Astrocyte (in vitro differentiated cells and primary cell): ENCODE data around the gene KCTD13. TPM values are rescaled to one million over a fixed set of nuclear protein-coding genes. Genes with fewer than 3 reads are reported as not detected.

Experiments
- DNase-seq: peaks from one replicate; pipeline ENCODE4 v3.0.0-alpha.2; 2010; ENCODE audit warnings: low read depth
- FAIRE-seq: peaks from 2 replicates; lab custom pipeline; 2011; peaks lifted over from hg19 to GRCh38; lab: Jason Lieb, UNC
- H2AFZ ChIP-seq: 2 replicates; pipeline ENCODE4 v1.6.0; 2012; ENCODE audit warnings: low read depth, low read length, inconsistent platforms
- H3K27ac ChIP-seq: 2 replicates; pipeline ENCODE4 v1.5.1; 2011; ENCODE audit warnings: low read depth, low read length, inconsistent platforms
- H3K27me3 ChIP-seq: 2 replicates; pipeline ENCODE4 v1.6.0; 2011; ENCODE audit warnings: low read length, inconsistent platforms; ENCODE audit not compliant: insufficient read depth
- H3K36me3 ChIP-seq: 2 replicates; pipeline ENCODE4 v1.5.1; 2011; ENCODE audit warnings: low read length, inconsistent platforms; ENCODE audit not compliant: insufficient read depth
- H3K4me1 ChIP-seq: 2 replicates; pipeline ENCODE4 v1.5.1; 2011; ENCODE audit warnings: low read length, inconsistent platforms; ENCODE audit not compliant: insufficient read depth
- H3K4me2 ChIP-seq: 2 replicates; pipeline ENCODE4 v1.6.0; 2012; ENCODE audit warnings: low read length, inconsistent platforms
- H3K4me3 ChIP-seq: 2 replicates; pipeline ENCODE4 v1.5.1; 2011; ENCODE audit warnings: low read depth, mild to moderate bottlenecking, low read length, inconsistent platforms; ENCODE audit not compliant: insufficient read depth
- H3K79me2 ChIP-seq: 2 replicates; pipeline ENCODE4 v1.6.0; 2012; ENCODE audit warnings: mild to moderate bottlenecking, low read length, inconsistent platforms; ENCODE audit not compliant: insufficient read depth
- H3K9ac ChIP-seq: 2 replicates; pipeline ENCODE4 v1.6.0; 2012; ENCODE audit warnings: mild to moderate bottlenecking, low read length, inconsistent platforms
- H3K9me3 ChIP-seq: 2 replicates; pipeline ENCODE4 v1.5.1; 2012; ENCODE audit warnings: low read depth, mild to moderate bottlenecking, low read length, inconsistent platforms; ENCODE audit not compliant: insufficient read depth
- H4K20me1 ChIP-seq: 2 replicates; pipeline ENCODE4 v1.6.0; 2012; ENCODE audit warnings: low read length, inconsistent platforms; ENCODE audit not compliant: insufficient read depth
- H3K27ac Mint-ChIP-seq: one replicate; pipeline ENCODE4 v1.8.0; 2021; ENCODE audit warnings: mild to moderate bottlenecking, mixed read lengths; ENCODE audit not compliant: unreplicated experiment
- H3K27me3 Mint-ChIP-seq: one replicate; pipeline ENCODE4 v1.8.0; 2021; ENCODE audit warnings: low read depth, mixed read lengths; ENCODE audit not compliant: unreplicated experiment
- H3K36me3 Mint-ChIP-seq: one replicate; pipeline ENCODE4 v1.8.0; 2021; ENCODE audit warnings: low read depth, mixed read lengths; ENCODE audit not compliant: unreplicated experiment
- H3K4me1 Mint-ChIP-seq: one replicate; pipeline ENCODE4 v1.8.0; 2021; ENCODE audit warnings: low read depth, mixed read lengths; ENCODE audit not compliant: unreplicated experiment
- H3K4me3 Mint-ChIP-seq: one replicate; pipeline ENCODE4 v1.8.0; 2021; ENCODE audit warnings: mild to moderate bottlenecking, moderate library complexity, mixed read lengths; ENCODE audit not compliant: unreplicated experiment
- H3K9me3 Mint-ChIP-seq: one replicate; pipeline ENCODE4 v1.8.0; 2021; ENCODE audit warnings: mild to moderate bottlenecking, mixed read lengths; ENCODE audit not compliant: unreplicated experiment
- CTCF ChIP-seq: IDR thresholded peaks from 2 replicates; pipeline ENCODE4 v1.5.1; 2011; ENCODE audit warnings: low read depth, mild to moderate bottlenecking, inconsistent platforms, low read length, moderate library complexity; ENCODE audit not compliant: insufficient read depth
- EZH2 ChIP-seq: IDR thresholded peaks from 2 replicates; pipeline ENCODE4 v1.6.1; 2012; ENCODE audit warnings: mild to moderate bottlenecking, low read length, inconsistent platforms; ENCODE audit not compliant: insufficient read depth
- total RNA-seq: library from RNA; stranded (reverse); gene quantifications from 2 replicates; pipeline ENCODE4 v1.2.1, GENCODE V29; 2021

Gene KCTD13
- total RNA-seq, 1 donor from 2014 or later: 27.1 TPM

DNA sequence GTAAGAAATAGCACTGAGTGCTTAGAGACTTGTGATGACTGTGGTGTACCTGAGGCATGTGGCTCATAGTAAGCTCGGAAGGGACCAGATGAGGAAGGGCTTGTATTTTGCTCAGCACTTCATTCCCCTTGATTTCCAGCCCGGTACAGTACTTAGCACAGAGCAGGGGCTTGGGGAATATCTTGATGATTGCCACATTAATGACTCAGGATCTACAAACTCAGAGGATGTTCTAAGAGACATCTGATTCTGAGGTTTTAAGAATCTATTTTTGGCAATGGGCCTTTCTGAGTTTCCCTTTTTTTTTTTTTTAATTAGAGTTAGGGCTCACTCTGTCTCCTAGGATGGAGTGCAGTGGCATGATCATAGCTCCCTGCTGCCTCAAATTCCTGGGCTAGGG lies 16.6 kb downstream of the KCTD13 start:
- Histone ChIP-seq H3K36me3 (peaks cover 3% of the 10 kb centered on the region), H3K27me3 (no peaks in the 10 kb centered on the region), H3K4me2 (no peak overlapping the region), H3K9ac (no peak overlapping the region), H3K9me3 (no peaks in the 10 kb centered on the region), H3K27ac (no peak overlapping the region), H3K4me1 (no peaks in the 10 kb centered on the region), H4K20me1 (peaks cover 9% of the 10 kb centered on the region), H3K79me2 (no peaks in the 10 kb centered on the region), H3K4me3 (no peak overlapping the region), H2AFZ (no peak overlapping the region)
- Mint-ChIP-seq H3K4me1 (peaks cover 2% of the 10 kb centered on the region), H3K27me3 (no peaks in the 10 kb centered on the region), H3K4me3 (peak overlapping the region; percentile 27), H3K27ac (no peak overlapping the region), H3K9me3 (no peaks in the 10 kb centered on the region), H3K36me3 (peaks cover 15% of the 10 kb centered on the region)
- no peak for FAIRE-seq
- no peak for DNase-seq
- TF ChIP-seq EZH2: no peak
- no peak for TF ChIP-seq CTCF

DNA sequence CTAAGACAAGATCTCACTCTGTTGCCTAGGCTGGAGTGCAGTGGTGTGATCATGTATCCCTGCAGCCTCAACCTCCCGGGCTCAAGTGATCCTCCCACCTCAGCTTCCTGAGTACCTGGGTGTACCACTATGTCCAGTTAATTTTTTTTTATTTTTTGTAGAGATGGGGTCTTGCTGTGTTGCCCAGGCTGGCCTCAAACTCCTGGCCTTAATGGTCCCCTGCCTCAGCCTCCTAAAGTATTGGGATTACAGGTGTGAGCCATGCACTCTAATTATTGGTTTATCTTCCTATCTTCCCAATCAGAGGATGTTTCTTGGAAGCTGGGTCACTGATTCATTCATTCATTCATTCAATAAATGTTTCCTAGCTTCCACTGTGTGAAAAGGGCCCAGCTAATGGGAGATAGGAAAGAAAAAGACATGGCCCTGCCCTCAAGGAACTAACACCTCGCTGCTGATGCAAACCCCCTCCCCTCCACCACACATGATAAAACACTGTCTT lies 17.3 kb downstream of the KCTD13 start:
- no peak for DNase-seq
- Mint-ChIP-seq H3K9me3 (no peaks in the 10 kb centered on the region), H3K36me3 (peaks cover 11% of the 10 kb centered on the region), H3K27ac (no peak overlapping the region), H3K4me3 (no peak overlapping the region), H3K4me1 (peaks cover 3% of the 10 kb centered on the region), H3K27me3 (no peaks in the 10 kb centered on the region)
- Histone ChIP-seq H3K27ac (no peak overlapping the region), H3K4me3 (no peak overlapping the region), H3K9me3 (no peaks in the 10 kb centered on the region), H3K79me2 (no peaks in the 10 kb centered on the region), H3K27me3 (no peaks in the 10 kb centered on the region), H3K4me1 (no peaks in the 10 kb centered on the region), H3K36me3 (peaks cover 3% of the 10 kb centered on the region), H3K4me2 (no peak overlapping the region), H4K20me1 (peaks cover 9% of the 10 kb centered on the region), H2AFZ (no peak overlapping the region), H3K9ac (no peak overlapping the region)
- FAIRE-seq: no peak
- no peak for TF ChIP-seq CTCF
- no peak for TF ChIP-seq EZH2

- H3K36me3 ChIP-seq: peaks cover 3% of the 10 kb centered on the region
- no peak overlapping the region for H3K27ac Mint-ChIP-seq
These were observed 18.1 kb downstream of the KCTD13 start for GRCh38 chr16:29907973-29908372.

More at GRCh38 chr16:29907973-29908372, 18.1 kb downstream of the KCTD13 start:
- H3K79me2 ChIP-seq: no peaks in the 10 kb centered on the region
- DNase-seq (no peak), FAIRE-seq (no peak)
- no peak overlapping the region for H3K27ac ChIP-seq
- no peak overlapping the region for H3K4me2 ChIP-seq
- Mint-ChIP-seq H3K36me3 (peaks cover 9% of the 10 kb centered on the region), H3K4me1 (peaks cover 8% of the 10 kb centered on the region), H3K4me3 (no peak overlapping the region), H3K9me3 (no peaks in the 10 kb centered on the region), H3K27me3 (no peaks in the 10 kb centered on the region)
- H3K9ac ChIP-seq: no peak overlapping the region
- no peaks in the 10 kb centered on the region for H3K9me3 ChIP-seq
- no peak overlapping the region for H2AFZ ChIP-seq
- peaks cover 13% of the 10 kb centered on the region for H4K20me1 ChIP-seq
- H3K27me3 ChIP-seq: no peaks in the 10 kb centered on the region
- H3K4me3 ChIP-seq: no peak overlapping the region
- H3K4me1 ChIP-seq: no peaks in the 10 kb centered on the region
- no peak for TF ChIP-seq EZH2
- no peak for TF ChIP-seq CTCF
